Fibroblast of villous mesenchyme (primary cell): ENCODE measurements around the gene RPS21. TPM values are rescaled to one million over a fixed set of nuclear protein-coding genes. Genes with fewer than 3 reads are reported as not detected.
"Not testable (repeated sequence)": the region's sequence is repeated elsewhere in the genome, so short reads cannot be mapped to it uniquely, and the experiment has no call there.

Source experiments
- DNase-seq: peaks from one replicate; pipeline ENCODE4 v3.0.0-alpha.2; 2010; ENCODE audit warnings: low read depth
- H3K4me3 ChIP-seq: 2 replicates; pipeline ENCODE4 v1.5.1; 2011; ENCODE audit warnings: low read depth, mild to moderate bottlenecking, low read length
- CTCF ChIP-seq: IDR thresholded peaks from 2 replicates; pipeline ENCODE4 v1.5.1; 2012; ENCODE audit warnings: low read depth, mild to moderate bottlenecking, low read length; ENCODE audit not compliant: insufficient read depth
- total RNA-seq: library from RNA; depleted of rRNA; stranded (reverse); fragments of >200 nt; gene quantifications from 2 replicates; pipeline ENCODE4 v1.2.3, GENCODE V29; 2012

Gene RPS21
- total RNA-seq, 1 donor, result 457 TPM

GRCh38 chr20:62424249-62425107 lies 37.6 kb downstream of the RPS21 start:
- H3K4me3 ChIP-seq, result no peak overlapping the region
- TF ChIP-seq CTCF, result no peak
- DNase-seq, result no peak

GRCh38 chr20:62425281-62426058 lies 38.6 kb downstream of the RPS21 start:
- no peak for TF ChIP-seq CTCF

GRCh38 chr20:62426059-62426348 lies 39.1 kb downstream of the RPS21 start:
- H3K4me3 ChIP-seq, result not testable (repeated sequence)

More at GRCh38 chr20:62425281-62426058, 38.6 kb downstream of the RPS21 start:
- no peak overlapping the region for H3K4me3 ChIP-seq
- DNase-seq, result no peak

GRCh38 chr20:62426699-62427131 lies 39.8 kb downstream of the RPS21 start:
- H3K4me3 ChIP-seq, result no peak overlapping the region
- DNase-seq, result no peak
- no peak for TF ChIP-seq CTCF

More at GRCh38 chr20:62426059-62426348, 39.1 kb downstream of the RPS21 start:
- DNase-seq, result not testable (repeated sequence)

GRCh38 chr20:62427172-62428001 lies 40.5 kb downstream of the RPS21 start, which contains the start of gene RBBP8NL:
RBBP8NL (minus strand) TSS chr20:62427539; CDS start chr20:62419647, 7,892 bp downstream.
- no peak within 1 kb of the TSS for H3K4me3 ChIP-seq
- no peak for DNase-seq
- no peak for TF ChIP-seq CTCF

GRCh38 chr20:62428002-62428372 lies 41.1 kb downstream of the RPS21 start:
- no peak for DNase-seq
- H3K4me3 ChIP-seq, result no peak overlapping the region

More at GRCh38 chr20:62428002-62428372, 41.1 kb downstream of the RPS21 start:
- TF ChIP-seq CTCF, result no peak
